Renal cortex interstitium (tissue), 3 donors: Measurements from ENCODE around the gene PYGO2. TPM values are rescaled to one million over a fixed set of nuclear protein-coding genes. Genes with fewer than 3 reads are reported as not detected.

ENCODE experiments used
- polyA plus RNA-seq, 3 donors: library from polyadenylated mRNA; unstranded; fragments of 120-200 nt; gene quantifications; one replicate each; pipeline ENCODE4 v1.2.1, GENCODE V29; 2013; ENCODE audit not compliant: insufficient read length in 3 of 3

Gene PYGO2
- polyA plus RNA-seq, 3 donors, result 41.5 to 48.0 (median 43.6) TPM

Other genes starting within 250 kb of the PYGO2 start
- gene KCNN3, start 91.5 kb downstream of the PYGO2 start, polyA plus RNA-seq, result 1 to 10 TPM; 2.4 to 2.9 (median 2.9) TPM
- gene PMVK, start 25.1 kb downstream of the PYGO2 start, polyA plus RNA-seq, result 10 to 100 TPM; 37.9 to 48.3 (median 40.7) TPM
- gene PBXIP1, start 5.7 kb downstream of the PYGO2 start, polyA plus RNA-seq, result 10 to 100 TPM; 56.2 to 80.8 (median 70.4) TPM
- 10 to 100 TPM; 73.4 to 84.2 (median 83.4) TPM for gene SHC1, start 9.0 kb upstream of the PYGO2 start, polyA plus RNA-seq
- gene CKS1B, start 12.9 kb upstream of the PYGO2 start, polyA plus RNA-seq, result 100 to 1,000 TPM in 2 of 3 donors, 10 to 100 TPM in 1; 80.2 to 111 (median 109) TPM
- gene FLAD1, start 21.6 kb upstream of the PYGO2 start, polyA plus RNA-seq, result 10 to 100 TPM; 26.1 to 34.1 (median 31.6) TPM
- 1 to 10 TPM in 1 of 3 donors, under 1 TPM in 2; 0.42 to 1.6 (median 0.53) TPM for gene LENEP, start 31.8 kb upstream of the PYGO2 start, polyA plus RNA-seq
- 10 to 100 TPM; 12.6 to 18.6 (median 14.5) TPM for gene ZBTB7B, start 41.0 kb upstream of the PYGO2 start, polyA plus RNA-seq
- 1 to 10 TPM; 1.3 to 3.2 (median 2.1) TPM for gene DCST2, start 72.0 kb upstream of the PYGO2 start, polyA plus RNA-seq
- under 1 TPM; 0.12 to 0.61 (median 0.32) TPM for gene DCST1, start 72.0 kb upstream of the PYGO2 start, polyA plus RNA-seq
- gene ADAM15, start 89.5 kb upstream of the PYGO2 start, polyA plus RNA-seq, result 10 to 100 TPM; 31.5 to 61.4 (median 57.2) TPM
- gene EFNA4, start 102.0 kb upstream of the PYGO2 start, polyA plus RNA-seq, result 10 to 100 TPM; 18.5 to 21.2 (median 19.1) TPM
- gene EFNA3, start 117.1 kb upstream of the PYGO2 start, polyA plus RNA-seq, result 1 to 10 TPM; 6.7 to 7.2 (median 7.2) TPM
- gene EFNA1, start 166.1 kb upstream of the PYGO2 start, polyA plus RNA-seq, result 10 to 100 TPM; 60.4 to 78.9 (median 65.0) TPM
- 10 to 100 TPM; 48.7 to 64.8 (median 55.5) TPM for gene SLC50A1, start 174.1 kb upstream of the PYGO2 start, polyA plus RNA-seq
- gene DPM3, start 178.7 kb upstream of the PYGO2 start, polyA plus RNA-seq, result 10 to 100 TPM; 33.0 to 50.0 (median 46.7) TPM
- 100 to 1,000 TPM; 142 to 152 (median 147) TPM for gene KRTCAP2, start 211.5 kb upstream of the PYGO2 start, polyA plus RNA-seq
- 1 to 10 TPM; 3.2 to 5.7 (median 4.0) TPM for gene TRIM46, start 212.1 kb upstream of the PYGO2 start, polyA plus RNA-seq
- gene THBS3, start 246.1 kb upstream of the PYGO2 start, polyA plus RNA-seq, result 10 to 100 TPM; 35.1 to 51.0 (median 35.4) TPM
- 10 to 100 TPM; 37.0 to 47.7 (median 41.8) TPM for gene MTX1, start 246.9 kb upstream of the PYGO2 start, polyA plus RNA-seq